ENCODE data around the gene MIB2. TPM values are rescaled to one million over a fixed set of nuclear protein-coding genes. Genes with fewer than 3 reads are reported as not detected.

Gene MIB2
- polyA plus RNA-seq, 4 donors, result 26.1 to 84.8 (median 39.5) TPM

- DNase-seq (ENCODE audit: low read depth in 4 of 4, low spot score in 3 of 4), result no peak
Observed at GRCh38 chr1:1613509-1614082, 1.7 kb upstream of the MIB2 start.

GRCh38 chr1:1614204-1614953 is 921 bp upstream of the MIB2 start:
- DNase-seq (ENCODE audit: low read depth in 4 of 4, low spot score in 3 of 4), result no peak

- DNase-seq (ENCODE audit: low read depth in 4 of 4, low spot score in 3 of 4), result no peak
Observed at GRCh38 chr1:1614954-1615255, 395 bp upstream of the MIB2 start.

- DNase-seq (ENCODE audit: low read depth in 4 of 4, low spot score in 3 of 4), result no peak
Observed at GRCh38 chr1:1616045-1616790, 918 bp downstream of the MIB2 start.

GRCh38 chr1:1616838-1617237 is 1.5 kb downstream of the MIB2 start:
- no peak for DNase-seq (ENCODE audit: low read depth in 4 of 4, low spot score in 3 of 4)

- no peak for DNase-seq (ENCODE audit: low read depth in 4 of 4, low spot score in 3 of 4)
Observed at GRCh38 chr1:1617516-1617915, 2.2 kb downstream of the MIB2 start.

- no peak for DNase-seq (ENCODE audit: low read depth in 4 of 4, low spot score in 3 of 4)
Observed at GRCh38 chr1:1617925-1618324, 2.6 kb downstream of the MIB2 start.

- no peak for DNase-seq (ENCODE audit: low read depth in 4 of 4, low spot score in 3 of 4)
Observed at GRCh38 chr1:1618396-1619068, 3.2 kb downstream of the MIB2 start.

- no peak for DNase-seq (ENCODE audit: low read depth in 4 of 4, low spot score in 3 of 4)
Observed at GRCh38 chr1:1619917-1620361, 4.6 kb downstream of the MIB2 start.

- DNase-seq (ENCODE audit: low read depth in 4 of 4, low spot score in 3 of 4), result no peak
Observed at GRCh38 chr1:1620433-1621139, 5.3 kb downstream of the MIB2 start.

GRCh38 chr1:1621173-1622009 is 6.1 kb downstream of the MIB2 start:
- no peak for DNase-seq (ENCODE audit: low read depth in 4 of 4, low spot score in 3 of 4)

GRCh38 chr1:1622010-1622787 is 6.9 kb downstream of the MIB2 start:
- DNase-seq (ENCODE audit: low read depth in 4 of 4, low spot score in 3 of 4), result no peak

GRCh38 chr1:1622788-1623094 is 7.4 kb downstream of the MIB2 start:
- no peak for DNase-seq (ENCODE audit: low read depth in 4 of 4, low spot score in 3 of 4)

GRCh38 chr1:1623181-1623630 is 7.9 kb downstream of the MIB2 start:
- no peak for DNase-seq (ENCODE audit: low read depth in 4 of 4, low spot score in 3 of 4)

GRCh38 chr1:1623631-1624442 is 8.5 kb downstream of the MIB2 start:
- DNase-seq (ENCODE audit: low read depth in 4 of 4, low spot score in 3 of 4), result no peak

GRCh38 chr1:1624443-1625403 is 9.4 kb downstream of the MIB2 start:
- DNase-seq (ENCODE audit: low read depth in 4 of 4, low spot score in 3 of 4), result no peak

- DNase-seq (ENCODE audit: low read depth in 4 of 4, low spot score in 3 of 4), result no peak
Observed at GRCh38 chr1:1625404-1625775, 10.1 kb downstream of the MIB2 start.

All from left renal pelvis (tissue), 4 donors.